ENCODE data around the gene SSBP4. TPM values are rescaled to one million over a fixed set of nuclear protein-coding genes. Genes with fewer than 3 reads are reported as not detected.
A peak's percentile ranks its signal among the peaks of the same experiment; 100 is the strongest.

SSBP4 gene
- total and polyA plus RNA-seq, 9 of the 15 experiments (the other 6 are each of a cell fraction or from before 2014, with no cell fraction given): 1.1 to 189 (median 39.0) TPM

- TF ChIP-seq E2F8 (IDR thresholded peaks at IDR 0.05; ENCODE audit: low read depth, partially characterized antibody): no peak
- peak; percentile 10 for TF ChIP-seq NEUROD1 (IDR thresholded peaks at IDR 0.05; ENCODE audit: borderline replicate concordance, low read depth, low read length, partially characterized antibody)
- TF ChIP-seq SP1 (CRISPR knock-in tag; IDR thresholded peaks at IDR 0.05): no peak; the same call in 1 of the 2 replicates
- no peak for TF ChIP-seq ZFPM2 (CRISPR knock-in tag; IDR thresholded peaks at IDR 0.05)
- 0 out of 2 replicates have a peak, but pooled peaks have one; percentile 72 for TF ChIP-seq ZNF830 (CRISPR knock-in tag; IDR thresholded peaks at IDR 0.05)
- TF ChIP-seq PHB (CRISPR knock-in tag; IDR thresholded peaks at IDR 0.05): no peak; the same call in 1 of the 2 replicates
- no peak for TF ChIP-seq C11orf30 (IDR thresholded peaks at IDR 0.05; ENCODE audit: low read depth)
- no peak for TF ChIP-seq ZNF79 (CRISPR knock-in tag; IDR thresholded peaks at IDR 0.05; ENCODE audit: low read depth)
- TF ChIP-seq ATF6 (CRISPR knock-in tag; IDR thresholded peaks at IDR 0.05): no peak
- no peak for TF ChIP-seq ZNF780A (CRISPR knock-in tag; IDR thresholded peaks at IDR 0.05)
- TF ChIP-seq, protein P1, sequence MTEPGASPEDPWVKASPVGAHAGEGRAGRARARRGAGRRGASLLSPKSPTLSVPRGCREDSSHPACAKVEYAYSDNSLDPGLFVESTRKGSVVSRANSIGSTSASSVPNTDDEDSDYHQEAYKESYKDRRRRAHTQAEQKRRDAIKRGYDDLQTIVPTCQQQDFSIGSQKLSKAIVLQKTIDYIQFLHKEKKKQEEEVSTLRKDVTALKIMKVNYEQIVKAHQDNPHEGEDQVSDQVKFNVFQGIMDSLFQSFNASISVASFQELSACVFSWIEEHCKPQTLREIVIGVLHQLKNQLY (CRISPR knock-in tag; conservative IDR thresholded peaks at IDR 0.05): peak in 1 of 2 experiments; percentile 79; a peak in 1 of 4 replicates
- TF ChIP-seq NR1H2 (CRISPR knock-in tag; IDR thresholded peaks at IDR 0.05): no peak
- TF ChIP-seq MIER1 (IDR thresholded peaks at IDR 0.05; ENCODE audit: low read depth): peak; percentile 36; the same call in 1 of the 2 replicates
- TF ChIP-seq PTRF (tag; IDR thresholded peaks at IDR 0.05): no peak
- TF ChIP-seq RBM14 (IDR thresholded peaks at IDR 0.05; ENCODE audit: borderline replicate concordance, insufficient read depth, low read depth, low read length): no peak; the same call in 1 of the 2 replicates
- 0 out of 2 replicates have a peak, but pooled peaks have one; percentile 65 for TF ChIP-seq GTF2E2 (tag; IDR thresholded peaks at IDR 0.05)
- peak; percentile 68; the same call in 1 of the 2 replicates for TF ChIP-seq SIN3B (IDR thresholded peaks at IDR 0.05; ENCODE audit: low read depth)
- TF ChIP-seq LCOR (CRISPR knock-in tag; IDR thresholded peaks at IDR 0.05): no peak
- no peak for TF ChIP-seq SIRT6 (IDR thresholded peaks at IDR 0.05; ENCODE audit: low read depth, low read length)
- no peak for TF ChIP-seq BCL6 (CRISPR knock-in tag; IDR thresholded peaks at IDR 0.05)
- TF ChIP-seq POLR2A (conservative IDR thresholded peaks at IDR 0.05): peak; percentile 50
These were observed 1.8 kb upstream of the SSBP4 start (continued) for GRCh38 chr19:18417250-18418028.

Data from K562 (cell line).